HepG2 (cell line): ENCODE data around the gene SFXN5. TPM values are rescaled to one million over a fixed set of nuclear protein-coding genes. Genes with fewer than 3 reads are reported as not detected.

ENCODE experiments used
- ARID4A ChIP-seq: sonication (generic); formaldehyde crosslinking; IDR thresholded peaks from 2 replicates; pipeline ENCODE4 v1.5.0; 2020; ENCODE audit warnings: mild to moderate bottlenecking, missing genetic modification reagents, borderline replicate concordance
- CHCHD3 ChIP-seq: sonication (generic); formaldehyde crosslinking; IDR thresholded peaks from 2 replicates; pipeline ENCODE4 v1.8.0; 2022; ENCODE audit warnings: mild to moderate bottlenecking, missing genetic modification reagents, moderate library complexity
- HNF1A ChIP-seq, 2 experiments: sonication (generic) in 1 of 2; formaldehyde crosslinking in 1 of 2; IDR thresholded peaks; 2 replicates each; pipeline versions ENCODE4 v1.4.0 to v1.6.1; 2016 to 2020; ENCODE audit warnings: borderline replicate concordance in 1 of 2, low read depth in 1 of 2, mild to moderate bottlenecking in 1 of 2, missing genetic modification reagents in 1 of 2
- KDM6A ChIP-seq: IDR thresholded peaks from 2 replicates; pipeline ENCODE4 v1.6.1; 2016; ENCODE audit warnings: low read depth
- MBNL3 ChIP-seq: fragments of 250-450 bp; sonication (Bioruptor Pico); conservative IDR thresholded peaks from 2 replicates; pipeline ENCODE4 v1.8.0; 2022; ENCODE audit warnings: mild to moderate bottlenecking, inconsistent platforms
- NR2F6 ChIP-seq, 2 experiments: IDR thresholded peaks; 2 replicates each; pipeline ENCODE4 v1.6.1; 2016; ENCODE audit warnings: antibody characterized with exemption in 1 of 2, mild to moderate bottlenecking in 1 of 2
- SMAD3 ChIP-seq: sonication (generic); formaldehyde crosslinking; IDR thresholded peaks from 2 replicates; pipeline ENCODE4 v1.4.0; 2020; ENCODE audit warnings: missing genetic modification reagents
- SOX5 ChIP-seq: IDR thresholded peaks from 2 replicates; pipeline ENCODE4 v1.6.1; 2016; ENCODE audit warnings: borderline replicate concordance
- THAP7 ChIP-seq: sonication (generic); formaldehyde crosslinking; IDR thresholded peaks from 2 replicates; pipeline ENCODE4 v1.8.1; 2023; ENCODE audit warnings: mild to moderate bottlenecking, missing genetic modification reagents
- ZBTB1 ChIP-seq: sonication (generic); formaldehyde crosslinking; IDR thresholded peaks from 2 replicates; pipeline ENCODE4 v1.4.0; 2020; ENCODE audit warnings: missing genetic modification reagents, borderline replicate concordance
- ZBTB20 ChIP-seq: sonication (generic); formaldehyde crosslinking; IDR thresholded peaks from 2 replicates; pipeline ENCODE4 v1.8.1; 2023; ENCODE audit warnings: missing genetic modification reagents, low read depth, mild to moderate bottlenecking, borderline replicate concordance
- ZBTB25 ChIP-seq: IDR thresholded peaks from 2 replicates; pipeline ENCODE4 v1.6.1; 2018; ENCODE audit warnings: missing genetic modification reagents
- ZMYM2 ChIP-seq: sonication (generic); formaldehyde crosslinking; IDR thresholded peaks from 2 replicates; pipeline ENCODE4 v1.8.0; 2022; ENCODE audit warnings: mild to moderate bottlenecking, missing genetic modification reagents
- ZNF205 ChIP-seq: IDR thresholded peaks from 2 replicates; pipeline ENCODE4 v1.6.1; 2018; ENCODE audit warnings: missing biosample characterization, missing genetic modification reagents
- ZNF264 ChIP-seq: sonication (generic); formaldehyde crosslinking; IDR thresholded peaks from 2 replicates; pipeline ENCODE4 v1.4.0; 2020; ENCODE audit warnings: missing genetic modification reagents
- ZNF333 ChIP-seq: sonication (generic); formaldehyde crosslinking; IDR thresholded peaks from 2 replicates; pipeline ENCODE4 v1.4.0; 2020; ENCODE audit warnings: mild to moderate bottlenecking, missing genetic modification reagents, borderline replicate concordance
- ZNF547 ChIP-seq: sonication (generic); formaldehyde crosslinking; IDR thresholded peaks from 2 replicates; pipeline ENCODE4 v1.5.1; 2020; ENCODE audit warnings: mild to moderate bottlenecking, missing genetic modification reagents
- ZNF563 ChIP-seq: sonication (generic); formaldehyde crosslinking; IDR thresholded peaks from 2 replicates; pipeline ENCODE4 v1.8.0; 2022; ENCODE audit warnings: mild to moderate bottlenecking, moderate library complexity, missing genetic modification reagents
- polyA plus RNA-seq, 8 experiments: library from polyadenylated mRNA; depleted of rRNA in 3 of 8; stranded (reverse) in 7 of 8; unstranded in 1 of 8; fragments of >200 nt; fragmentation: Illumina TruSeq in 4 of 8; extraction: Trizol in 4 of 8; gene quantifications; 2 replicates each; pipeline versions ENCODE4 v1.2.1 to v1.2.3, GENCODE V29; 2011 to 2016; ENCODE audit warnings: low read depth in 4 of 8, missing spikeins in 1 of 8, mixed read lengths in 1 of 8; ENCODE audit not compliant: insufficient read depth in 1 of 8
- total RNA-seq, 5 experiments: library from RNA; depleted of rRNA; stranded (reverse); fragments of >200 nt; fragmentation: Illumina TruSeq; extraction: Trizol; gene quantifications; 2 replicates each; pipeline ENCODE4 v1.2.3, GENCODE V29; 2016; ENCODE audit warnings: low read depth in 1 of 5

The SFXN5 gene
- total and polyA plus RNA-seq, 2 of the 13 experiments (the other 11 are each of a cell fraction or from before 2014, with no cell fraction given), result 34.9 to 37.4 TPM

GRCh38 chr2:73000808-73001570 is 70.5 kb downstream of the SFXN5 start (continued):
- TF ChIP-seq ZNF547 (peak; percentile 36; the same call in 1 of the 2 replicates), SMAD3 (CRISPR knock-in tag) (peak; percentile 92; the same call in 1 of the 2 replicates), ZMYM2 (CRISPR knock-in tag) (peak; percentile 97), ARID4A (CRISPR knock-in tag) (peak; percentile 88; the same call in 1 of the 2 replicates), ZBTB25 (CRISPR knock-in tag) (peak; percentile 45; the same call in 1 of the 2 replicates), SOX5 (peak; percentile 80), ZNF264 (CRISPR knock-in tag) (peak; percentile 89), THAP7 (CRISPR knock-in tag) (0 out of 2 replicates have a peak, but pooled peaks have one; percentile 55), KDM6A (CRISPR knock-in tag) (peak; percentile 96), CHCHD3 (no peak), MBNL3 (no peak), ZNF563 (CRISPR knock-in tag) (peak; percentile 85; the same call in 1 of the 2 replicates), ZNF333 (CRISPR knock-in tag) (peak; percentile 52; the same call in 1 of the 2 replicates), ZBTB20 (CRISPR knock-in tag) (peak; percentile 94; the same call in 1 of the 2 replicates), HNF1A (IDR thresholded peaks at IDR 0.05; ENCODE audit: low read depth) (no peak), HNF1A (CRISPR knock-in tag; IDR thresholded peaks at IDR 0.05; ENCODE audit: borderline replicate concordance) (peak; percentile 54; the same call in 1 of the 2 replicates), ZNF205 (peak; percentile 88), NR2F6 (IDR thresholded peaks at IDR 0.05) (peak; percentile 97), NR2F6 (CRISPR knock-in tag; IDR thresholded peaks at IDR 0.05) (peak; percentile 98), ZBTB1 (CRISPR knock-in tag) (no peak)
